A549 (cell line): Measurements from ENCODE around the gene TPGS1. TPM values are rescaled to one million over a fixed set of nuclear protein-coding genes. Genes with fewer than 3 reads are reported as not detected.

ENCODE experiments used
- ATAC-seq, 2 experiments: fragments of 200-7000 bp in 1 of 2; fragments of >200 bp in 1 of 2; cut with Nextera tagmentation in 1 of 2; cut with Tn5 transposase in 1 of 2; 3 replicates each; pipeline versions ENCODE4 v1.8.0 to v1.9.1; 2018 to 2020; ENCODE audit warnings: mild to moderate bottlenecking in 1 of 2, moderate library complexity in 1 of 2
- CTCF ChIA-PET: fragments of 300-600 bp; sonication (Branson Sonifier 250); formaldehyde crosslinking; extraction: SDS; loops from one replicate; lab custom pipeline; 2021; ENCODE audit warnings: antibody characterized with exemption, inconsistent platforms; lab: Yijun Ruan, JAX
- POLR2A ChIA-PET: fragments of 350-600 bp; formaldehyde crosslinking; extraction: SDS; loops from one replicate; lab custom pipeline; 2021; ENCODE audit warnings: antibody characterized with exemption, inconsistent platforms; lab: Yijun Ruan, JAX
- DNase-seq, 2 experiments: peaks; one replicate each; pipeline versions ENCODE4 v3.0.0 to v3.0.0-alpha.2; 2011 to 2016; ENCODE audit warnings: low read depth in 1 of 2, low spot score in 1 of 2
- FAIRE-seq: peaks from 2 replicates; lab custom pipeline; 2011; peaks lifted over from hg19 to GRCh38; lab: Jason Lieb, UNC
- H3K27ac ChIP-seq, 2 experiments: fragments of >200 bp; sonication (Bioruptor Twin); formaldehyde crosslinking; 3 replicates each; pipeline ENCODE4 v1.5.1; 2016 to 2017
- H3K4me1 ChIP-seq: fragments of >200 bp; sonication (Bioruptor Twin); formaldehyde crosslinking; 3 replicates; pipeline ENCODE4 v1.6.1; 2016
- H3K4me2 ChIP-seq: fragments of >200 bp; sonication (Bioruptor Twin); formaldehyde crosslinking; 3 replicates; pipeline ENCODE4 v1.6.1; 2016
- H3K4me3 ChIP-seq: fragments of >200 bp; sonication (Bioruptor Twin); formaldehyde crosslinking; 3 replicates; pipeline ENCODE4 v1.5.1; 2016
- H3K9me3 ChIP-seq: fragments of >200 bp; sonication (Bioruptor Twin); formaldehyde crosslinking; 3 replicates; pipeline ENCODE4 v1.6.1; 2016
- BHLHE40 ChIP-seq: IDR thresholded peaks from 2 replicates; pipeline ENCODE4 v1.6.1; 2012; ENCODE audit warnings: low read depth, low read length, inconsistent platforms
- CBX2 ChIP-seq: fragments of 200-600 bp; sonication (generic); IDR thresholded peaks from 2 replicates; pipeline ENCODE4 v1.6.1; 2016; ENCODE audit warnings: low read depth, mild to moderate bottlenecking, borderline replicate concordance
- CEBPB ChIP-seq, 2 experiments: fragments of >200 bp in 1 of 2; sonication (Bioruptor Twin) in 1 of 2; formaldehyde crosslinking in 1 of 2; IDR thresholded peaks; 2 replicates each; pipeline ENCODE4 v1.6.1; 2012 to 2016
- GATA3 ChIP-seq: IDR thresholded peaks from 2 replicates; pipeline ENCODE4 v1.6.1; 2012; ENCODE audit warnings: borderline replicate concordance
- HOXB13 ChIP-seq: fragments of 250-450 bp; sonication (Bioruptor Pico); IDR thresholded peaks from 2 replicates; pipeline ENCODE4 v1.5.0; 2020; ENCODE audit warnings: low read depth, mild to moderate bottlenecking, moderate library complexity
- MAFK ChIP-seq: fragments of 450-650 bp; IDR thresholded peaks from 2 replicates; pipeline ENCODE4 v1.6.1; 2014; ENCODE audit not compliant: partially characterized antibody
- MYC ChIP-seq: IDR thresholded peaks from 2 replicates; pipeline ENCODE4 v1.6.1; 2012; ENCODE audit warnings: mild to moderate bottlenecking, inconsistent platforms, low read length, improper control_type of control experiment, borderline replicate concordance
- PHF8 ChIP-seq: fragments of 200-600 bp; sonication (generic); IDR thresholded peaks from 2 replicates; pipeline ENCODE4 v1.6.1; 2016; ENCODE audit warnings: low read depth, mild to moderate bottlenecking, antibody characterized with exemption, moderate library complexity, borderline replicate concordance
- RARB ChIP-seq: fragments of 250-450 bp; sonication (Bioruptor Pico); IDR thresholded peaks from 2 replicates; pipeline ENCODE4 v1.8.0; 2021; ENCODE audit warnings: mild to moderate bottlenecking, moderate library complexity
- RFX5 ChIP-seq: fragments of 450-650 bp; IDR thresholded peaks from 2 replicates; pipeline ENCODE4 v1.7.1; 2014; ENCODE audit warnings: antibody characterized with exemption, mild to moderate bottlenecking, moderate library complexity
- RNF2 ChIP-seq: fragments of 200-600 bp; sonication (generic); IDR thresholded peaks from 2 replicates; pipeline ENCODE4 v1.6.1; 2016; ENCODE audit warnings: low read depth, mild to moderate bottlenecking, antibody characterized with exemption, moderate library complexity, borderline replicate concordance
- SMC3 ChIP-seq: fragments of >200 bp; sonication (Bioruptor Twin); formaldehyde crosslinking; IDR thresholded peaks from 3 replicates; pipeline ENCODE4 v1.6.1; 2018; ENCODE audit warnings: inconsistent platforms
- ZFP36 ChIP-seq: fragments of 450-650 bp; IDR thresholded peaks from 2 replicates; pipeline ENCODE4 v1.6.1; 2014; ENCODE audit warnings: borderline replicate concordance; ENCODE audit not compliant: partially characterized antibody
- ZNF302 ChIP-seq: fragments of 250-450 bp; sonication (Bioruptor Pico); IDR thresholded peaks from 2 replicates; pipeline ENCODE4 v1.9.0; 2021; ENCODE audit warnings: inconsistent platforms, mild to moderate bottlenecking, moderate library complexity
- ZSCAN20 ChIP-seq: fragments of 250-450 bp; sonication (Bioruptor Pico); IDR thresholded peaks from 2 replicates; pipeline ENCODE4 v1.8.0; 2022; ENCODE audit warnings: mild to moderate bottlenecking, moderate library complexity
- WGBS: methylation state at CpG from one replicate; pipeline ENCODE4 v1.1.6; 2017; ENCODE audit errors: missing lambda C conversion rate; 5-methylcytosine and 5-hydroxymethylcytosine counted together
- polyA plus RNA-seq, 4 experiments: library from polyadenylated mRNA; depleted of rRNA in 3 of 4; stranded (reverse); fragments of >200 nt; fragmentation: RNase III in 1 of 4; extraction: RNeasy Plus Mini Kit Qiagen cat#74134 plus additional on column Dnase treatment in 1 of 4; gene quantifications; 2 replicates in 3 of 4; 3 replicates in 1 of 4; pipeline ENCODE4 v1.2.3, GENCODE V29; 2011 to 2017
- TF ChIP-seq, protein P1 (sequence below): fragments of 200-600 bp; sonication (generic); IDR thresholded peaks from 2 replicates; pipeline ENCODE4 v1.6.1; 2016; ENCODE audit warnings: antibody characterized with exemption, mild to moderate bottlenecking, moderate library complexity
- TF ChIP-seq, protein P2 (sequence below): fragments of 250-450 bp; sonication (Bioruptor Pico); IDR thresholded peaks from 2 replicates; pipeline ENCODE4 v1.5.0; 2020; ENCODE audit warnings: low read depth, mild to moderate bottlenecking, moderate library complexity
- TF ChIP-seq, protein P3 (sequence below): fragments of 150-350 bp; IDR thresholded peaks from 2 replicates; pipeline ENCODE4 v1.6.1; 2014; ENCODE audit warnings: low read depth, mild to moderate bottlenecking, low read length
- TF ChIP-seq, protein P4 (sequence below): fragments of 250-450 bp; sonication (Bioruptor Pico); IDR thresholded peaks from 2 replicates; pipeline ENCODE4 v1.5.0; 2021; ENCODE audit warnings: mild to moderate bottlenecking, moderate library complexity, borderline replicate concordance
- TF ChIP-seq, protein P5 (sequence below): fragments of >200 bp; sonication (Bioruptor Twin); formaldehyde crosslinking; IDR thresholded peaks from 3 replicates; pipeline ENCODE4 v1.5.1; 2016

The TPGS1 gene
- polyA plus RNA-seq, 2 of the 4 experiments (the other 2 are of a cell fraction), result 2.7 to 13.1 TPM

DNA sequence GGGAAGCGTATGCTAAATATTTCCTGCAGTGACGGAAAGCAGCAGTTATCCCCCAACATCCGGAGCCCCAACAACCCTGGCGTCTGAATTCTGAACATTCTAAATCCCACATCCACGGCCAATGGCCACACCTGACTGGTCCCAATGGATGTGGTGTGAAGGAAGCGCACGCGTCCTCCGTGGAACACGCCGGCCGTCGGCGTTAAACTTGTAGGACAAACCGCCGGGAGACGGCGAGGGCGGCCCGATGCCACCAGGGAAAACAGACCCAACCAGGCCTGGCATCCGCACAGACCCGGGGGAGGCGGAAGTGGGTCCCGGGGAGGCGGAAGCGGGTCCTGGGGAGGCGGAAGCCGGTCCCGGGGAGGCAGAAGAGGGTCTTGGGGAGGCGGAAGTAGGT, 49.7 kb upstream of the TPGS1 start:
- FAIRE-seq, result no peak
- ATAC-seq, result no peak
- peaks cover 9% of the 10 kb centered on the region; the same call in 1 of the 3 replicates for H3K4me1 ChIP-seq
- 93% methylated on average over 28 of the region's 30 CpGs for WGBS
- H3K4me2 ChIP-seq, result no peak overlapping the region
- ChIA-PET POLR2A (no interaction called here), CTCF (no interaction called here)
- no peak for DNase-seq
- no peak overlapping the region for H3K4me3 ChIP-seq
- no peak overlapping the region for H3K27ac ChIP-seq
- TF ChIP-seq, protein P1, sequence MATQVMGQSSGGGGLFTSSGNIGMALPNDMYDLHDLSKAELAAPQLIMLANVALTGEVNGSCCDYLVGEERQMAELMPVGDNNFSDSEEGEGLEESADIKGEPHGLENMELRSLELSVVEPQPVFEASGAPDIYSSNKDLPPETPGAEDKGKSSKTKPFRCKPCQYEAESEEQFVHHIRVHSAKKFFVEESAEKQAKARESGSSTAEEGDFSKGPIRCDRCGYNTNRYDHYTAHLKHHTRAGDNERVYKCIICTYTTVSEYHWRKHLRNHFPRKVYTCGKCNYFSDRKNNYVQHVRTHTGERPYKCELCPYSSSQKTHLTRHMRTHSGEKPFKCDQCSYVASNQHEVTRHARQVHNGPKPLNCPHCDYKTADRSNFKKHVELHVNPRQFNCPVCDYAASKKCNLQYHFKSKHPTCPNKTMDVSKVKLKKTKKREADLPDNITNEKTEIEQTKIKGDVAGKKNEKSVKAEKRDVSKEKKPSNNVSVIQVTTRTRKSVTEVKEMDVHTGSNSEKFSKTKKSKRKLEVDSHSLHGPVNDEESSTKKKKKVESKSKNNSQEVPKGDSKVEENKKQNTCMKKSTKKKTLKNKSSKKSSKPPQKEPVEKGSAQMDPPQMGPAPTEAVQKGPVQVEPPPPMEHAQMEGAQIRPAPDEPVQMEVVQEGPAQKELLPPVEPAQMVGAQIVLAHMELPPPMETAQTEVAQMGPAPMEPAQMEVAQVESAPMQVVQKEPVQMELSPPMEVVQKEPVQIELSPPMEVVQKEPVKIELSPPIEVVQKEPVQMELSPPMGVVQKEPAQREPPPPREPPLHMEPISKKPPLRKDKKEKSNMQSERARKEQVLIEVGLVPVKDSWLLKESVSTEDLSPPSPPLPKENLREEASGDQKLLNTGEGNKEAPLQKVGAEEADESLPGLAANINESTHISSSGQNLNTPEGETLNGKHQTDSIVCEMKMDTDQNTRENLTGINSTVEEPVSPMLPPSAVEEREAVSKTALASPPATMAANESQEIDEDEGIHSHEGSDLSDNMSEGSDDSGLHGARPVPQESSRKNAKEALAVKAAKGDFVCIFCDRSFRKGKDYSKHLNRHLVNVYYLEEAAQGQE, result no peak
- TF ChIP-seq ZSCAN20 (CRISPR knock-in tag) (no peak), RFX5 (no peak), CEBPB (IDR thresholded peaks at IDR 0.05) (no peak), PHF8 (no peak), HOXB13 (CRISPR knock-in tag) (no peak), MYC (no peak), GATA3 (no peak), BHLHE40 (no peak), RNF2 (no peak), MAFK (no peak)
- TF ChIP-seq, protein P2, sequence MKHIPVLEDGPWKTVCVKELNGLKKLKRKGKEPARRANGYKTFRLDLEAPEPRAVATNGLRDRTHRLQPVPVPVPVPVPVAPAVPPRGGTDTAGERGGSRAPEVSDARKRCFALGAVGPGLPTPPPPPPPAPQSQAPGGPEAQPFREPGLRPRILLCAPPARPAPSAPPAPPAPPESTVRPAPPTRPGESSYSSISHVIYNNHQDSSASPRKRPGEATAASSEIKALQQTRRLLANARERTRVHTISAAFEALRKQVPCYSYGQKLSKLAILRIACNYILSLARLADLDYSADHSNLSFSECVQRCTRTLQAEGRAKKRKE (CRISPR knock-in tag), result no peak
- TF ChIP-seq, protein P3, sequence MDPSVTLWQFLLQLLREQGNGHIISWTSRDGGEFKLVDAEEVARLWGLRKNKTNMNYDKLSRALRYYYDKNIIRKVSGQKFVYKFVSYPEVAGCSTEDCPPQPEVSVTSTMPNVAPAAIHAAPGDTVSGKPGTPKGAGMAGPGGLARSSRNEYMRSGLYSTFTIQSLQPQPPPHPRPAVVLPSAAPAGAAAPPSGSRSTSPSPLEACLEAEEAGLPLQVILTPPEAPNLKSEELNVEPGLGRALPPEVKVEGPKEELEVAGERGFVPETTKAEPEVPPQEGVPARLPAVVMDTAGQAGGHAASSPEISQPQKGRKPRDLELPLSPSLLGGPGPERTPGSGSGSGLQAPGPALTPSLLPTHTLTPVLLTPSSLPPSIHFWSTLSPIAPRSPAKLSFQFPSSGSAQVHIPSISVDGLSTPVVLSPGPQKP, result no peak
- H3K9me3 ChIP-seq, result no peaks in the 10 kb centered on the region

DNA sequence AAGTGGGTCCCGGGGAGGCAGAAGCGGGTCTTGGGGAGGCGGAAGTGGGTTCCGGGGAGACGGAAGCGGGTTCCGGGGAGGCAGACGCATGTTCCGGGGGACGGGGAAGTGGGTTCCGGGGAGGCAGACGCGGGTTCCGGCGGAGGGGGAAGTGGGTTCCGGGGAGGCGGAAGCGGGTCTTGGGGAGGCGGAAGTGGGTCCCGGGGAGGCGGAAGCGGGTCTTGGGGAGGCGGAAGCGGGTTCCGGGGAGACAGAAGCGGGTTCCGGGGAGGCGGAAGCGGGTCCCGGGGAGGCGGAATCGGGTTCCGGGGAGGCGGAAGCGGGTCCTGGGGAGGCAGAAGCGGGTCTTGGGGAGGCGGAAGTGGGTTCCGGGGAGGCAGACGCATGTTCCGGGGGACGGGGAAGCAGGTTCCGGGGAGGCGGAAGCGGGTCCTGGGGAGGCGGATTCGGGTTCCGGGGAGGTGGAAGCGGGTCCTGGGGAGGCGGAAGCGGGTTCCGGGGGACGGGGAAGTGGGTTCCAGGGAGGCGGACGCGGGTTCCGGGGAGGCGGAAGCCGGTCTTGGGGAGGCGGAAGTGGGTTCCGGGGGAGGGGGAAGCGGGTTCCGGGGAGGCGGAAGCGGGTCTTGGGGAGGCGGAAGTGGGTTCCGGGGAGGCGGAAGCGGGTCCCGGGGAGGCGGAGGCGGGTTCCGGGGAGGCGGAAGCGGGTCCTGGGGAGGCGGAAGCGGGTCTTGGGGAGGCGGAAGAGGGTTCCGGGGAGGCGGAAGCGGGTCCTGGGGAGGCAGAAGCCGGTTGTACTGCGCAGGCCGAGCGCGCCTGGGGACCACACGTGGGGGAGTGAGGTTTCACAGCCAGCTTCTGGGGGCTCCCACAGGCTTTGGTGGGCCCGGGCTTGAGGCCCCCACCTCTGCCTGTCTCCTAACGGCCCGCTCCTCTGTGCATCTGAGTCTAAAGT, 48.9 kb upstream of the TPGS1 start:
- H3K27ac ChIP-seq, result no peak overlapping the region
- no peak overlapping the region for H3K4me2 ChIP-seq
- ChIA-PET CTCF (no interaction called here), POLR2A (no interaction called here)
- no peak for DNase-seq
- no peaks in the 10 kb centered on the region for H3K9me3 ChIP-seq
- ATAC-seq, result no peak
- no peak overlapping the region for H3K4me3 ChIP-seq
- peaks cover 9% of the 10 kb centered on the region; the same call in 1 of the 3 replicates for H3K4me1 ChIP-seq
- 93% methylated on average over 46 of the region's 89 CpGs for WGBS
- FAIRE-seq, result no peak
- TF ChIP-seq MYC (no peak), BHLHE40 (no peak), PHF8 (no peak), ZNF302 (CRISPR knock-in tag) (no peak), CBX2 (no peak), ZFP36 (no peak), RARB (no peak), SMC3 (no peak)
- TF ChIP-seq, protein P4, sequence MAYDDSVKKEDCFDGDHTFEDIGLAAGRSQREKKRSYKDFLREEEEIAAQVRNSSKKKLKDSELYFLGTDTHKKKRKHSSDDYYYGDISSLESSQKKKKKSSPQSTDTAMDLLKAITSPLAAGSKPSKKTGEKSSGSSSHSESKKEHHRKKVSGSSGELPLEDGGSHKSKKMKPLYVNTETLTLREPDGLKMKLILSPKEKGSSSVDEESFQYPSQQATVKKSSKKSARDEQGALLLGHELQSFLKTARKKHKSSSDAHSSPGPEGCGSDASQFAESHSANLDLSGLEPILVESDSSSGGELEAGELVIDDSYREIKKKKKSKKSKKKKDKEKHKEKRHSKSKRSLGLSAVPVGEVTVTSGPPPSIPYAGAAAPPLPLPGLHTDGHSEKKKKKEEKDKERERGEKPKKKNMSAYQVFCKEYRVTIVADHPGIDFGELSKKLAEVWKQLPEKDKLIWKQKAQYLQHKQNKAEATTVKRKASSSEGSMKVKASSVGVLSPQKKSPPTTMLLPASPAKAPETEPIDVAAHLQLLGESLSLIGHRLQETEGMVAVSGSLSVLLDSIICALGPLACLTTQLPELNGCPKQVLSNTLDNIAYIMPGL (CRISPR knock-in tag), result no peak
- TF ChIP-seq, protein P1, result no peak
- TF ChIP-seq, protein P5, sequence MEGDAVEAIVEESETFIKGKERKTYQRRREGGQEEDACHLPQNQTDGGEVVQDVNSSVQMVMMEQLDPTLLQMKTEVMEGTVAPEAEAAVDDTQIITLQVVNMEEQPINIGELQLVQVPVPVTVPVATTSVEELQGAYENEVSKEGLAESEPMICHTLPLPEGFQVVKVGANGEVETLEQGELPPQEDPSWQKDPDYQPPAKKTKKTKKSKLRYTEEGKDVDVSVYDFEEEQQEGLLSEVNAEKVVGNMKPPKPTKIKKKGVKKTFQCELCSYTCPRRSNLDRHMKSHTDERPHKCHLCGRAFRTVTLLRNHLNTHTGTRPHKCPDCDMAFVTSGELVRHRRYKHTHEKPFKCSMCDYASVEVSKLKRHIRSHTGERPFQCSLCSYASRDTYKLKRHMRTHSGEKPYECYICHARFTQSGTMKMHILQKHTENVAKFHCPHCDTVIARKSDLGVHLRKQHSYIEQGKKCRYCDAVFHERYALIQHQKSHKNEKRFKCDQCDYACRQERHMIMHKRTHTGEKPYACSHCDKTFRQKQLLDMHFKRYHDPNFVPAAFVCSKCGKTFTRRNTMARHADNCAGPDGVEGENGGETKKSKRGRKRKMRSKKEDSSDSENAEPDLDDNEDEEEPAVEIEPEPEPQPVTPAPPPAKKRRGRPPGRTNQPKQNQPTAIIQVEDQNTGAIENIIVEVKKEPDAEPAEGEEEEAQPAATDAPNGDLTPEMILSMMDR, result no peak
